ENCODE measurements around the gene TNFAIP8L3.

DNA sequence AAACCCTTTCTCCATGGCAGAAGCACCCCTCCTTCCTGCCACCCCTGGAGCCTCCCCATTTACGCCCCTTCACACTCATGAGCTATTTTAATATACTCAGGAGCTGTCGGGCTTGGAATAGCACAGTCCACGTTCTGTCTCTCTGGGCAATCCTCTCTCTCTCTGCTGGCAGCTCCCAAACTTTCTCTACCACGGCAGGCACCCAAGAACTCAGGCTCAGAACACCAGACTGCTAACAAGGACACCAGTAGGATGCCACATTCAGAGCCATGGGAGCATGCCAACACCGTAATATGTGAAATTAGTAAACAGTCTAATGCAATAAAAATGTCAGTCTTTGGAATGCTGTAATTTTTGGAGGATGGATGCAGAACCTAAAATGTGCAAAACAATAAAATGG lies 19.3 kb downstream of the TNFAIP8L3 start:
- TF ChIP-seq POLR2A (IDR thresholded peaks at IDR 0.05): no peak
- TF ChIP-seq, protein P1, sequence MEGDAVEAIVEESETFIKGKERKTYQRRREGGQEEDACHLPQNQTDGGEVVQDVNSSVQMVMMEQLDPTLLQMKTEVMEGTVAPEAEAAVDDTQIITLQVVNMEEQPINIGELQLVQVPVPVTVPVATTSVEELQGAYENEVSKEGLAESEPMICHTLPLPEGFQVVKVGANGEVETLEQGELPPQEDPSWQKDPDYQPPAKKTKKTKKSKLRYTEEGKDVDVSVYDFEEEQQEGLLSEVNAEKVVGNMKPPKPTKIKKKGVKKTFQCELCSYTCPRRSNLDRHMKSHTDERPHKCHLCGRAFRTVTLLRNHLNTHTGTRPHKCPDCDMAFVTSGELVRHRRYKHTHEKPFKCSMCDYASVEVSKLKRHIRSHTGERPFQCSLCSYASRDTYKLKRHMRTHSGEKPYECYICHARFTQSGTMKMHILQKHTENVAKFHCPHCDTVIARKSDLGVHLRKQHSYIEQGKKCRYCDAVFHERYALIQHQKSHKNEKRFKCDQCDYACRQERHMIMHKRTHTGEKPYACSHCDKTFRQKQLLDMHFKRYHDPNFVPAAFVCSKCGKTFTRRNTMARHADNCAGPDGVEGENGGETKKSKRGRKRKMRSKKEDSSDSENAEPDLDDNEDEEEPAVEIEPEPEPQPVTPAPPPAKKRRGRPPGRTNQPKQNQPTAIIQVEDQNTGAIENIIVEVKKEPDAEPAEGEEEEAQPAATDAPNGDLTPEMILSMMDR (IDR thresholded peaks at IDR 0.05): no peak
